NCI-H69 (cell line): ENCODE results near the gene IGSF1.

Experiments
- DNase-seq: peaks from one replicate; lab custom pipeline; 2025; lab: John Stamatoyannopoulos, UW

IGSF1 gene, protein sequence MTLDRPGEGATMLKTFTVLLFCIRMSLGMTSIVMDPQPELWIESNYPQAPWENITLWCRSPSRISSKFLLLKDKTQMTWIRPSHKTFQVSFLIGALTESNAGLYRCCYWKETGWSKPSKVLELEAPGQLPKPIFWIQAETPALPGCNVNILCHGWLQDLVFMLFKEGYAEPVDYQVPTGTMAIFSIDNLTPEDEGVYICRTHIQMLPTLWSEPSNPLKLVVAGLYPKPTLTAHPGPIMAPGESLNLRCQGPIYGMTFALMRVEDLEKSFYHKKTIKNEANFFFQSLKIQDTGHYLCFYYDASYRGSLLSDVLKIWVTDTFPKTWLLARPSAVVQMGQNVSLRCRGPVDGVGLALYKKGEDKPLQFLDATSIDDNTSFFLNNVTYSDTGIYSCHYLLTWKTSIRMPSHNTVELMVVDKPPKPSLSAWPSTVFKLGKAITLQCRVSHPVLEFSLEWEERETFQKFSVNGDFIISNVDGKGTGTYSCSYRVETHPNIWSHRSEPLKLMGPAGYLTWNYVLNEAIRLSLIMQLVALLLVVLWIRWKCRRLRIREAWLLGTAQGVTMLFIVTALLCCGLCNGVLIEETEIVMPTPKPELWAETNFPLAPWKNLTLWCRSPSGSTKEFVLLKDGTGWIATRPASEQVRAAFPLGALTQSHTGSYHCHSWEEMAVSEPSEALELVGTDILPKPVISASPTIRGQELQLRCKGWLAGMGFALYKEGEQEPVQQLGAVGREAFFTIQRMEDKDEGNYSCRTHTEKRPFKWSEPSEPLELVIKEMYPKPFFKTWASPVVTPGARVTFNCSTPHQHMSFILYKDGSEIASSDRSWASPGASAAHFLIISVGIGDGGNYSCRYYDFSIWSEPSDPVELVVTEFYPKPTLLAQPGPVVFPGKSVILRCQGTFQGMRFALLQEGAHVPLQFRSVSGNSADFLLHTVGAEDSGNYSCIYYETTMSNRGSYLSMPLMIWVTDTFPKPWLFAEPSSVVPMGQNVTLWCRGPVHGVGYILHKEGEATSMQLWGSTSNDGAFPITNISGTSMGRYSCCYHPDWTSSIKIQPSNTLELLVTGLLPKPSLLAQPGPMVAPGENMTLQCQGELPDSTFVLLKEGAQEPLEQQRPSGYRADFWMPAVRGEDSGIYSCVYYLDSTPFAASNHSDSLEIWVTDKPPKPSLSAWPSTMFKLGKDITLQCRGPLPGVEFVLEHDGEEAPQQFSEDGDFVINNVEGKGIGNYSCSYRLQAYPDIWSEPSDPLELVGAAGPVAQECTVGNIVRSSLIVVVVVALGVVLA (N-terminal part only)

DNA sequence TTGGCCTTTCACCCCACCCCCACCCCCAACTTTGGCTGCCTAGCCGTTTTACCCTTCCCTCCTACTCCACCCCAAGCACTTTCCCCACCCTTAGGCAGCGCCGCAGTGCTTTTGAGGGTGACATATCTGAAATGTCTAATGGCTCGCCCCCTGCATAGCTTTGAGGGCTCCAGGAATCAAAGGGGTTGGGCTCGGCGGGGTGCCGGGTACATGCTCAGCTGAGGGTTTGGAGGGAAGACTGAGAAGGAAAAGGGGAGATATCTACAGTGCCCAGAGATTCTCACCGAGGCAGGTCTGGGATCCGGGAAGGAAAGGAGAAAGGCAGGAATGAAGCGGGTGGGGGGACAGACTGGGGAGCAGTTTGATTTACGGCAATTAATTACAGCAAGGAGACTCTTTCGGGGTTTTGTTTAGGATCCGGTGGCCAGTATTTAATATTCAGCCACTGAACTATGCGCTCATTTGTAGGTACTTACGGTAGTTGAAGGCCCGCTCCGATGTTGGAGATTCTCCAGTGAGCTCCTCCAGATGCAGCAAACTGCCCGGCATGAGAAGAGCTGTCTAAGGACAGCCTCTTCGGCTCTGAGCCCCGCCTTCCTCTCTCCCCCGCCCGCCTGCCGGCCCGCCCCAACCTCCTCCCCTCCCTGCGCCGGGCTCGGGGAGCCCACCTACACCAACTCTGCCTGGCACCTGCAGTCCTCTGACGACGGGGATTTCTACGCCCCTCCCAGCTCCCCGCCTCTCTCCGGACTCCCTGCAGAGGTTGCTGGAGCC, at the start of gene IGSF1:
IGSF1 (minus strand) TSS at position 569 of the 774 bp plus-strand sequence. CDS start 2,632 bp downstream, outside the sequence.
- peak; percentile 61 for DNase-seq

DNA sequence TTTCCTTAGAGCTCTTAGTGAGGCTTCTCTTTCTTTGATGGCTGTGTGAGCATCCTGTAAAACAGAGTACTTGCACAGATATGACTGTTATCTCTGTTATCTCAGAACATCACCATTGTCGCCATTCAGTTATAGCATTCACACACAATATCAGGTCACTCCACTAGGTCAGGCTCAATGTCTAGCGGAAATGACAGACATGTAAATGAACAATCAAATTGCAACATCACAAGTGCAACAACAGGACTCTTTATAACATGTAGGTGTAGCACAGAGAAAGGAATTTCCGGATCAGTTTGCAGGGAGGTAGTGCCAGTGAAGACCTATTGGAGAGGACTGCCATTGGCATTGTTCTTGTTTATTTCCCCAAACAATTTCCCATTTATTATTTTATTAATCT, 43.2 kb upstream of the IGSF1 start:
- DNase-seq, result no peak

DNA sequence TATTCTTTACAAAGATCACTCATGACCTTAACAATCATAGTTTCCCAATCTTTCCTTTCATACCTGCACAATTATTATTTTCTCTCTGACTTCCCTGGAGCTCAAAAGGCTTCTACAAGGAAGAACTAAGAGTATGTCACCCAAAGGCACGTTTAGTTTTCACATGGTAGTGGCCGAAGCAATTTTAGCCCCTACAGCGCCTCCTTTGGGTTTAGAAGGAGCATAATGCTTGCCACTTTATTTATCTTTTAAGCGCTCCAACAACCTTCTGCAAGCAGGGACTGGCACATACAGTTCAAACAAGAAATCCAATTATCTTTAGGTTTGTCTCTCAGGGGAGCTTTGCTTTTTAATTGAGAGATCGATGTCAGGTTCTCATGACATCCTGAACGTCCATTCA, 42.0 kb upstream of the IGSF1 start:
- no peak for DNase-seq

DNA sequence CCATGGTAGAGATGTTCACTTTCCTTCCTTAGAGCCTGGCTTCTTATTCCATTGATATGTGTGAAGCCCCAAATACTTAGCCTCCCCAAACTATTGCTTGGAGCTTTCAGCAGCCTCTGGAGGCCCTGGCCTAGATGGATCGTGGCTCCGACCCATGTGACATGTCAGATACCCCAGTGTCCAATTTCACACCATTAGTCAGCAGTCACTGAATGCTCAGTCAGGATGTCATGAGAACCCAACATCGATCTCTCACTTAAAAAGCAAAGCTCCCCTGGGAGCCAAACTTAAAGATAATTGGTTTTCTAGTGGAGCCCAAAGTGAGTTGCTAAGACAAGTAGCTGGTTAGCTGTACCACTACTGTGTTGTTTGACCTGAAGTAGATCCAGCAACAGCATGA, 41.6 kb upstream of the IGSF1 start:
- DNase-seq, result no peak

DNA sequence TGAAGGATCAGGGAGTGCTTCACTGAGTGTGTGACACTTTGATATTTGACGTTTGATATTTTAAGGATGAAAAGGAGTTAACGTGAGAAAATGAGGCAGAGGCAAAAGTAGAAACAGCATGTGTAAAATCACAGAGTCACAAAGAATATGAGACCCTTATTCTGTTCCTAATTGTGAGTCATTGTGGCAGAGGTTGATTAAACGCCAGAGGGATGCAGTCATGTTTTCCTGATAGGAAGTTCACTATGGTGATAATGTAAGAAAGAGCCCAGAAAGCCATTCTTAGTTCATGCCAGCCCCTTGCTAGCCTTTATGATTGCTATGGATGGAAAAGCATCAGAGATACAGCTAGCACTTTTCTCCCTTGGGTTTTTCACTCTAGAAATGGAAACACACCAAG, 33.5 kb upstream of the IGSF1 start:
- DNase-seq, result no peak

DNA sequence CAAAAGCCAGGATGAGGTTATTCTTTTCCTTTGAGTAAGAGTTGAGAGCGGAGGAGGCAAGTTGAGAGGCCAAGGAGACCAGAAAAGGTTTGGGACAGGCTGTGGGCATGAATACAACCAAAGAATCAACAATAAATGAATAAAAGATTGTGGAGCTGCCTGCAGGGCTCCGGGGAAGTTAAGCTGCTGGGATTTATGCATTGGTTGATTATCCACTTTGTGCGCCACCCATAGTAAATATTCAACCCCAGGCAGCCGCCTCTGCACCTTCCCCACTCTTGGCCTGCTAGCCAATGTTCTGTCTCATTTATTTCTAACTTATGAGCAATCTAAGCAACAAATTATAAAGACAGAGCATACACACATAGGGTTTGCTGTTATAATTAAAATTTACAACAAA, 28.2 kb upstream of the IGSF1 start:
- DNase-seq, result peak; percentile 77

DNA sequence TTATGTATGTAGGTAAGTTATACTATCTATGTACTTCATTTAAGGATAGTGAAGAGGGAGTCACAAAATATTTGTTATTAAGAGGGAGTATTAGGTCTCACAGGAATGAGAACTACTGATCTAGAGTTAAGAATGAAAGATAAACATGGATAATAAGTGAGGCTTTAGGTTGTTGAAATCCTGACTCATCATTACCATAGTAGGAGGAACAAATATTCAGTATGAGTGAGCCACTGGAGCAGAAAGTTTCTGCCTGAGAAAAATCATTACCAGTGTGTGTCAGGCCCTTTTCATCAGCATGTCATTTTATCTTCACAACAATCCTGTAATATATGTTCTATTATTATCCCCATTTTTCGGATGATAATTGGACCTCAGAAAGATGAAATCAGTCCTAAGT, 27.2 kb upstream of the IGSF1 start:
- no peak for DNase-seq

DNA sequence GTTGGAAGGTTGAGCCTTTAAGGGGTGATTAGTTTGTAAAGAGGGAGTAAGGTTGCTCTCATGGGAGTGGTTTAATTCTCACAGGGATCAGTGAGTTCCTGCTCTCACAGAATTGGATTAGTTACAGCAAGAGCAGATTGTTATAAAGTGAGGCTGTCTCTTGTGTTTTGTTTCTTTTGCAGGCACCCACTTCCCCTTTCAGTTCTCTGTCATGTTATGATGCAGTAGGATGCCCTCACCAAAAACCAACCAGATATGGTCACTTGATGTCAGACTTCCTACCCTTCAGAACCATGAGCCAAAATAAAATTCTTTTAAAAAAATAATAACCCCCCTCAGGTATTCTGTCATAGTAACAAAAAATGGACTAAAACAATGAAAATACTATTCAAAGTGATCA, 19.9 kb upstream of the IGSF1 start:
- DNase-seq, result no peak

DNA sequence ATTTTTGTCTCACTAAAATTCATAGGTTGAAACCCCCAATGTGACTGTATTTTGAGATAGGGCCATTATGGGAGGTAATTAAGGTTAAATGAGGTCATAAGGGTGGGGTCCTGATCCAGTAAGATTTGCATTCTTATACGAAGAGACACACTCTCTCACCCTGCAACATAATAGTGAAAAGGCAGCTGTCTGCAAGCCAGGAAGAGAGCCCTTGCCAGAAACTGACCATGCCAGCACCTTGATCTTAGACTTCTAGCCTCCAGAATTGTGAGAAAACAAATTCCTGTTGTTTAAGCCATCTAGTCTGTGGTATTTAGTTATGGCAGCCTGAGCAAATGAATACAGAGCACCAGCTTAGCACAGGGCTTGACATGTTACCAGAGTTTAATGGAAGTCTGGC, 17.5 kb upstream of the IGSF1 start:
- DNase-seq, result no peak

DNA sequence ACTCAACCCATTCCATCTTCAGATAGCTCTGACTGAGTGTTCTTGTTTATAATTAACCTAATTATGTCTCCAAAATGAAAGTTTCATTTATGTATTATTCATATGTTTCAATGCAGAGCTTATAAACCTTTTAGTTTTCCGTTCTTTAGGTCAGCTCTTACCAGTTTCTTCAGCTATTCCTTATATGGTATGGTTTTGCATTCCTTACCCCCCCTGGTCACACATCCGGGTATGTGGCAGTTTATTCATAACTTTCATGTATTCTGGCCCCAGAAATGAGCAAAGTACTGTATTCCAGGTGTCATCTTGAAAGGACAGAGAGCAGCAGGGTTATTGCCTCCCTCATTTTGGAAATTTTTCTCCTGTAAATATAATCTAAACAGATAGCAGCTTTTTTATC, 16.8 kb upstream of the IGSF1 start:
- DNase-seq, result no peak

DNA sequence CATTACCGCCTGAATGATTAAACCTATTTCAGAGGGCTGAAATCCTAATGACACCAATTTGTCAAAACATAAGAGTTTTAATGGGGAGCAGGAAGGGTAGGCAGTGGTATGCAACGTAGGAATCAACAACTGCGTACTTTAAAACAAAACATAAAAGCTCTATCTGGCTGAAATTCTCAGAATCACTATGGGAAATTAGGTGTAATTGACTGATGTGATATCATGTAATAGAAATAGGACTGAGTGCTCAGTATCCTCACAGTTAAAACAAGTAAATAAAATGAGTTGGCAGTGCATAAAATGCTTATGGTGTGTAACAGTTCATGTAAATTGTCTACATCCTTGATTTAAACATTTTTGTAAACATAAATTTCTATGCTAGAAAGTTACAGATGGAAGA, 13.6 kb upstream of the IGSF1 start:
- no peak for DNase-seq

DNA sequence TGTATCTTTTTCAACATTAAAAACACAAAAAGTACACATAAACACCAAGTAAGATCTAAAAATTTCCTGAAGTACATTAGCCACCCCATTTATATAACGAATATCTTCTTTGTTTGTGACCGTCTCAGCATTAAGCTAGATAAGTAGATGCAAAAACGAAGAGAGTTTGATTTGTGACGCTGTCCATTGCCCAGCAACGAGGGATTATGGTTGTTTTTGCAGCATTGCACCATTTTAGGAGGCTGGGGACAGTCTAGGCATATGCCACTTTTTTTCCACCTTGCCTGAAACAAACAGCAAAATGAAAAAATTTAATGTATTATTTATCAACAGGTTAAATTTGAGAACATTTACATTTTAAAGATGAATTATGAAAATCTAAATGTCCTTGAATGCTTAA, 12.0 kb upstream of the IGSF1 start:
- DNase-seq, result no peak

DNA sequence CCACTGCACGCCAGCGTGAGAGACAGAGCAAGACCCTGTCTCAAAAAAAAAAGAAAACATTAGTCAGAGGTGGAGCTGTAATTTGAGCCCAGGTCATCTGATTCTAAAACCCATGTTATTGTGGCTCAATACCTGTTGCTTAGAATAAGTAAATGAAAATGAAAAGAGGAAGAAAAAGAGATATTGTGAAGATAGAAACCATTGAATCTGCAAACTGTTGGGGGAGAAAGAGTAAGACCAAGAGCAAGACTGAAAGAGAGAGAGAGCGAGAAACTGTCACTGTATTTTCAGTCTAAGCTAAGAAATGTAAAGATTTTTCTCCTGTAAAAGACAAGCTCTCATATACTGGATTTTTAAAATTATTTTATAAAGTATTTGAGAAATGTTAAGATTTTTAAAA, 9.7 kb upstream of the IGSF1 start:
- DNase-seq, result no peak

DNA sequence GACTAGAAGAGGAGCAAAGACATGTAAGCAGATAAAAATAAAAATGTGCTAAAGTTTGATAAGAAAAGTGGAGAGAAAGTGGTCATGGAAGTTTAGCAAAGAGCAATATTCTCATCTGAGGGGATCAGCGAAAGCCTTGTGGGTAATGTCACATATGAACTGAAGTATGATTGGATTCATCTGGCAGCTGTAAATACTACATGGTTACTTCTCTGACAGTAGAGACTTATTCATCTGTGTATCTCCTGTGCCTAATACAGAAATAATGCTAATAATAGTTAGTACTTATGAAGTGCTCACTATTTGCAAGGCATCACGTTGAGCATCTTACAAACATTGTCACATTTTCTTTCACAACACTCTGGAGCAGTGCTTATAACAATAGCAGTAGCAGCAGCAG, 8.9 kb upstream of the IGSF1 start:
- no peak for DNase-seq

DNA sequence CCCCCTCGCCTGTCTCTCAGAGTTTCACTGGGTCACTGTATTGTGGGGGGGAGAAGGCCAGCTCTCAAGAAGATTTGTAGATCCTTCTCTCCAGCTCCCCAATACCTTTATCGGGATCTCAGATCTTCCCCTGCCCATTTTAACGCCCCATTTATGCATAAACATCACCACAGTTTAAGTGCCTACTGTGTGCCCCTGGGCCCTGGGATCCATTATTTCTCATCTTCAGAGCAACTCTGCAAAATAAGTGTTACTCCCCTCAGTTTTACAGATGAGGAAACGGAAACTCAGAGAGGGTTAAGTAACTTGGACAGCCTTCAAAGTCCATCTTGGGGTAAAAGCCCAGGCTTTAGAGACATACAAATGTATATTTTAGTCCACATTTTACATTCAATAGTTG, 421 bp upstream of the IGSF1 start:
- no peak for DNase-seq

DNA sequence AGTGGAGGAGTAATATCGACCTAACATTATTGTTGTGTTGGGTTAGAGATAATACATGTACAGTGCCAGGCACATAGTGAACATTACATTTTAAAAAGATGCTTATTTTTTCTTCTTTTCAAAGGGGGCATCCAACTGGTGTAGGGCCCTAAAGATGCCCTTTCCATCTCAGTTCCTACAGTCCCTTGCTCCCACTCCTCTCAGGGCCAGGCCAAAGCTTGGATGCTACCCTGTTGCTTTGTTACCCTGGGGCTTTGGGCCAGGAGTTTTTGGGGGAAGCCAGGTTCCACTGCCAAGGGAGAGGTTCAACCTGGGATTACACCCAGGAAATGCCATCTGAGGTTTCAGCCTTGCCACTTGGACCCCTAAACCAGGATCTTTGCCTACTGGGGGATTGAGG, 918 bp downstream of the IGSF1 start:
- no peak for DNase-seq

DNA sequence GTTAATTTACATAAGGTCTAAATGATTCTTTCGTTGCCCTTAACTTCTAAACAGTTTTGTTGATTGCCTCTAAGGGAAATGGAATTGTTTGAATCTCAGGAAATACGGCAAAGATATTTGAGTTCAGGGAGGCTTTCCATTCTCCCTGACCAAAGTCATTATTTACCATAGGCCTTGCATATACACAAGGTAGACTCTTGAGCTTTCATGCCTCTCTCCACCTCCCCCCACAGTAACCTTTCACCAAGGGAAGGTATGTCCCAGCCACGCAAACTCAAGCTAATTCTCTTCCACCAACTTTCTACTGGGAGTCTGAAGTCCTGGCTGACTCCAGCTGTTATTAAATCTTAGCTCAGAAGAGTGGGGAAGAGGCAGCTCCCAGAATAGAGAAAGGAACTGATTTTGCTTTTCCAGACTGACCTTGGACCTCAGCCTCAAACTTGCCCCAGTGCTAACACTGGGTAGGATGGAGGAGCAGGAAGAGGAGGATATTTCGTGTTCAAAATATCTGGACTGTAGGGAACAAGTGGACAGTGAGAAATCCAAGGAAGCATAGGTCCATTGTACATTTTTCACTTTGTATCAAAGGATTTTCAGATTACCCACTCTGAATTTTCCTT, 1.4 kb downstream of the IGSF1 start:
- DNase-seq, result no peak

DNA sequence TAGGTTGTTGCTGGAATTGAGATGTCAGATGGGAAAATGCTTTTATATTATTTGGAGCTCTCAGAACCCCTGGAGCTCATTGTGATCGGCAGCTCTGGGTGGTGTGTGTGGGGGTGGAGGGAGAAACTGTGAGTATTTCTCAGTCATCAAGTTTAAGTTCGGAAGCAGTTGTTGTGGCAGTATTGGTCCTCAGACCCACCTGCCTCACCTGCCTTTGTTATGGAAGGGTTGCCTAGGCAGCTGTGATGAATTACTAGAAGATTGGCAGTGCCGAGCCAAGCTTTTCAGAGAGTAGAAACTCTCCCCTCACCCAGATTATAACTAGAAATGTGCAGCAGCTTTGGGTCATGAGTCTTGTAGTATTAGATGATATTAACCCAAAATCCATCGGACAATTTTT, 9.5 kb downstream of the IGSF1 start:
- no peak for DNase-seq

DNA sequence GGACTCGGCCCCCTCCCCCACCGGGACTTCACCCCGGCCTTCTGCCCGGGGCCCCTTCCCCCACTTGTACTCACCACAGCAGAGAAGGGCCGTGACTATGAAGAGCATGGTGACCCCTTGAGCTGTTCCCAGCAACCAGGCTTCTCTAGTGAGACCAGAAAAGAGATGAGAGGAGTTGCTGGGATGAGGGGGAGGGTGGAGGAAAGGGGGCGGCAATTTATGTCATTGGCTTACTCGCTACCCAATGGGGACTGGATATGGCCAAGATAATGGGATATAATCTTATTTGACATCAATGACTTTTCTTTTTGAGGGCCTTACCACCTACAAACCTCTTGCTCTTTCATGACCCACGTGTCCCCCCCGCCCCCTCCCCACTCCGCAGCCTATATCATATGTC, 9.9 kb downstream of the IGSF1 start:
- DNase-seq, result no peak

DNA sequence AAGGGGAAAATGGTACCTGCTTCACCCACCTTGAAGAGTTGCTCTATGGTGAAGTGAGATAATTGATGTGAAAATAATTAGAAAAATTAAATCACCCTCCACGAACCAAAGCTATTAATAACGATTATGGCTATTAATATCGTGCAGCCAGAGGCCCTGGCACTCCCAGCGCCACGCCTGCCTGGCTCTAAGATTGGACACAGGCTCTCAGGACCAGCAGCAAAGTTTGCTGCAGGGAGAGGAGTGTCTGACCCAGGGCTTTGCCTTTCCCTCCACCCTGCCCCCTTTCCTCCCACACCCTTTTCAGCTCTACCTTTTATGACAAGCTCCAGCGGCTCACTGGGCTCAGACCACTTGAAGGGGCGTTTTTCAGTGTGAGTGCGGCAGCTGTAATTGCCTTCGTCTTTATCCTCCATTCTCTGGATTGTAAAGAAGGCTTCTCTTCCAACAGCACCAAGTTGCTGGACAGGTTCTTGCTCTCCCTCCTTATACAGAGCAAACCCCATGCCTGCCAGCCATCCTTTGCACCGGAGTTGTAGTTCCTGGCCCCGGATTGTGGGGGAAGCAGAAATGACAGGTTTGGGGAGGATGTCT, 11.5 kb downstream of the IGSF1 start:
- no peak for DNase-seq

DNA sequence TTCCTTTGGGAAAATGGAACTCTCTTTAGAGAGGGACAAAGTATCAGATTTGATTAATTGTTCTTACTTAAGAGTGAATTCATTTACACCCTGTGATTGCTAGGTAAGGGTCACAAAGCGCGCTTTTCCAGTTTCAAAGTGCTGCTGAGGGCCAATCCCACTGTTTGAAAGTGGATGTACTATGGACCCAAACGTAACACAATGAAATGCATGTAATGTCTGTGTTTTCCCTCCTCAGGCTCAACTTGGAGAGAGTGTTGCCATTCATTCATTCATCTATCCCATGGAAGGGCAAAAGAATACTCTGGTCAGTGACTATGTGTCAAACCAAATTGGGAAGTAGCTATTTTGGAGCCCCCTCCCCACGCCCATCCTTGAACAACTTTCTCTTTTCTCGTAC, 16.1 kb downstream of the IGSF1 start:
- no peak for DNase-seq
